ENCODE measurements around the gene FUT2.
"Not testable (repeated sequence)": the region's sequence is repeated elsewhere in the genome, so short reads cannot be mapped to it uniquely, and the experiment has no call there.

Gene FUT2

GRCh38 chr19:48671446-48671995, 24.2 kb upstream of the FUT2 start:
- no peak for DNase-seq

DNA sequence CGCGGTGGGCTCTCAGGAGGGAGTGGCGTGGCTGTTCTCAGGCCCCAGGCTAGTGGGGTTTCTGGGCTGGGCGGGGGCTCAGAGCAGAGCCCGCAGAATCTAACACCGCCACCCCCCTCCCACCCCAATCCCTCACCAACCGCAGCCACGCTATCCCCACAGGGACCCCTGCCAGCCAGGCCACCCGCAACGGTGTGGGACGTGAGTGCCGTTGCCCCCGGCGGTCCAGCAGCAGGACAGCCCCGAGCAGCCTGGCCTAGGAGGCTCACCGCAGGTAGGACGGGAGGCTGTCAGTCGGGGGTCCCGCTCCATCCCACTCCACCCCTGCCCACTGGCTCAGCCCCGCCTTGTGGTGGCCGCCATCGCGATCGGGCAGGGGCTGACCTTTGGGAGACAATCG, 22.8 kb upstream of the FUT2 start, which contains the start of gene NTN5:
NTN5 (minus strand) TSS at position 24 of the 400 bp plus-strand sequence. CDS start 2,031 bp downstream, outside the sequence.
- DNase-seq, result no peak

DNA sequence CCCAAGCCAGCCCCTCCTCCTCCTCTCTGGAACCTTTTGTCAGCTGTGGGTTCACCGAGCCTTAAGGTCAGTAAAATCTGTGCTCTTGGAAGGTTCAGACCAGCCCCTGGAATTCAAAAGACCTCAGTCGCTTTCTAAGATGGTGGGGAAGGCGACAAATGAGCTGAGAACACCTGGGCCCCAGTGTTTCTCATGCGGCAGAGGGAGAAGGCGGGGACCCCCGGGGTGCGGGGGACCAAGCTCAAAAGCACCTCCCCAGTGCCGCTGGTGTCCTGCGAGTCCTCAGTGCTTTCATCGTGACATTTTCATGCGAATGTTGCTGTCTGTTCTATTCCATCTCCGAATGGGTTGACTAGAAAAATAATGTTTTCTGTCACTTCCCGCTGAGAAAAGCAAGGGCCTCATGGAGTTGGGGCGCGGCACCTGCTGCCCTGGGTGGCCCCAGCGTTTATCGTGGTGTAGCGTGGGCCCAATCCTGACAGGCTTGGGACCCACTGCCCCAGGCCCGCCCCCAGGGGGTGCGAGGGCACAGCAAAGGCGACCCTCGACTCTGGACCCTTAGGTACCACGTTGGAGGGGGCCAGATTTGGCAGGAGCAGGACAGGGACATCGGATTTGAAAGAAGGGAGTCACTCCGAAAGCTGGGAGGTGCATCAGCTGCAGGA, 22.2 kb upstream of the FUT2 start:
- no peak for DNase-seq

DNA sequence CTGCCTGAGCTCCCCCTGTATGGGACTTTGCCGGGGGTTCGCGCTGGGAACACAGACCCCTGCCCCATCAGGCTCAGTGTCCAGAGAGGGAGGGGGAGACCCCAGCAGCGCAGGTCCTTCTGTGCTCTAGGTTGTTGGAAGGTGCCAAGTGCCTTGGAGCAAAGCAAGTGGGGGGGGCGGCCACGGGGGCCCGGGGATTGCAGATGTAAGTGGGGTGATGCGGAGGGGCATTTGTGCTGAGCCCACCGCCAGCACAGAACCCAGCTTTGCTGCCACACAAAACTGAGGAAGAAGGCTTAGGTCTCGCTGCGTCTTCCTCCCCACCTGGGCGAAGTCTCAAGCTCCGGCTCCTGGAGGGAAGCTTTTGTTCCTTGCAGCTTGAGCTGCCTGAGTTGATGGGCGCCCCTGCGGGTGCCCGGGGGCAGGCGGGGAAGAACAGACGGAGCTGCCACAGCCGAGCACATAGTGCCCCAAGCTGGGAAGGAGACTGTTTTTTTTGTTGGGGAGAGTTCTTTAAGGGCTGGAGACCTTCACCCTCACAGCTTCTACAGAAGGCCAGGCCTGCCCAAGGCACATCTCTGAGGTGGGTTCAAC, 21.5 kb upstream of the FUT2 start:
- DNase-seq, result no peak

GRCh38 chr19:48674921-48675824, 20.6 kb upstream of the FUT2 start:
- peak; percentile 86 for DNase-seq

GRCh38 chr19:48676487-48676886, 19.3 kb upstream of the FUT2 start:
- DNase-seq, result no peak

DNA sequence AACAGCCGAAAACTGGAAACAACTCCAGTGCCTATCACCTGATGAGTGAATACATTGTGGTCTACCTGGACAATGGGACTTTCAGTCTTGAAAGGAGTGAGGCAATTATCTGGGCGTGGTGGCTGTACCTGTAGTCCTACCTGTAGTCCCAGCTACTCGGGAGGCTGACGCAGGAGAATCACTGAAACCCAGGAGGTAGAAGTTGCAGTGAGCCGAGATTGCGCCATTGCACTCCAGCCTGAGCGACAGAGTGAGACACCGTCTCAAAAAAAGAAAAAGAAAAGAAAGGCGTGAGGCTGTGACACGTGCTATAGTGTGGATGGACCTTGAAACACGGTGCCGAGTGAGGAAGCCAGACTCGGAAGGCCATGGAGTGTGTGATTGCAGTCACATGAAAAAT, 18.9 kb upstream of the FUT2 start:
- DNase-seq, result no peak

GRCh38 chr19:48678201-48678600, 17.6 kb upstream of the FUT2 start:
- DNase-seq, result no peak

DNA sequence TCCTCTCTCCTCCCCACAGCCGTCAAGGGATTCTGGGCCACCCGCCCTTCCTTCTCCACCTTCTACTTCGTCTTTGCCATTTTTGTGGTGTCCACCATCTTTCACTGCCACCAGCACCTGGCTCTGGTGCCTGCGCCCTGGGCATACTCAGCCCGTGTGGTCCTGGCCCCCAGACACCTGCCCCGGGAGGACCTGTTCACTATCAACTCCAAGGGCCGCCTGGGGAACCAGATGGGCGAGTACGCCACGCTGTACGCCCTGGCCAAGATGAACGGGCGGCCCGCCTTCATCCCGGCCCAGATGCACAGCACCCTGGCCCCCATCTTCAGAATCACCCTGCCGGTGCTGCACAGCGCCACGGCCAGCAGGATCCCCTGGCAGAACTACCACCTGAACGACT, 15.8 kb upstream of the FUT2 start:
- DNase-seq, result not testable (repeated sequence)

GRCh38 chr19:48680436-48681126, 15.2 kb upstream of the FUT2 start:
- DNase-seq, result no peak

DNA sequence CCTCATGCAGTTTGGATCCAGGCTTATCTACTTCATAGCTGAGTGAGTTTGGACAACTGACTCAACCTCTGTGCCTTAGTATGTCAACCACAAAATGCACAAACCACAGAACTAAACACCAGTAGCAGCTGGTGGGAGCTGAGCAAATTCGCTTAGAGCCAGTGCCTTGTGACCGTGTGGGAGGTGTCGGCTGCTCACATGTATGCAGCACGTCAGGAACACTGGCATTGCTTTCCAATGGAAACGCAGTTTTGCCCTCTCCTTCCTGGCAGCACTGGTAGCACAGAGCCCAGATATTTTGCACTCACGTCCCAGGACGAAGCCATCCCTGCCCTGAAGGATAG, 14.7 kb upstream of the FUT2 start:
- DNase-seq, result no peak

DNA sequence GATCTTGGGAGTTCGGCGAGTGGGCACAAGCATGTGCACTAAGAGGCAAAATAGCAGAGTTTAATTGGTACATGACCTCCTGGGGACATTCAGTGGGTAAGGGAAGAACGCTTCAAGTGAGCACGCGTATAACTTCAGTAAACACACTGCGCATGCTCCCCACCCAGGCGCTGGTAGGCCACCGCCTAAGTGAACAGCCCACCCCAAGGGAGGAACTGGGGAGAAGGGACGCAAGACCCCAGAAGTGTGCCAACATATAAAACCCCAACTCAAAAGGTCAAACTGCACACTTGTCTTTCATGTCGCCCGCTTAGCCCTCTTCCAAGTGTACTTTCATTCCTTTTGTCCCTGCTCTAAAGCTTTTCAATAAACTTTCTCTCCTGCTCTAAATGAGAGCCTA, 12.4 kb upstream of the FUT2 start:
- peak; percentile 28 for DNase-seq

GRCh38 chr19:48685583-48685982, 10.2 kb upstream of the FUT2 start:
- DNase-seq, result no peak

DNA sequence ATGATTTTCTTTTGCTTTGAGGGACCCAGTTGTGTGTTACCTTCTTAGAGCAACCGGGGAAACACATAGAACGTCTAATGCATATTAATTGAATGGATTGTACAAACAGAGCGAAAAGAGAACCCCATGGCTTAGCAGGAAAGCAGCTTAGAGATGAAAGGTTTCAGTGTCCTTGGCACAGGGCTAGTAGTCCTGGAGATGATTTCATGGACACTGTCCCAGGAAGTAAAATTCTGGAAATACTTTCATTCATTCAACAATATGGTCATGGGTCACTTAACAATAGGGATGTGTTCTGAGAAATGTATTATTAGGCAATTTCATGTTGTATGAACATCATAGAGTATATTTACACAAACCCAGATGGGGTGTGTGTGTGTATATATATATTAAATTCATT, 9.7 kb upstream of the FUT2 start:
- DNase-seq, result no peak

GRCh38 chr19:48686637-48687036, 9.1 kb upstream of the FUT2 start:
- DNase-seq, result not testable (repeated sequence)

GRCh38 chr19:48687776-48688175, 8.0 kb upstream of the FUT2 start:
- DNase-seq, result no peak

DNA sequence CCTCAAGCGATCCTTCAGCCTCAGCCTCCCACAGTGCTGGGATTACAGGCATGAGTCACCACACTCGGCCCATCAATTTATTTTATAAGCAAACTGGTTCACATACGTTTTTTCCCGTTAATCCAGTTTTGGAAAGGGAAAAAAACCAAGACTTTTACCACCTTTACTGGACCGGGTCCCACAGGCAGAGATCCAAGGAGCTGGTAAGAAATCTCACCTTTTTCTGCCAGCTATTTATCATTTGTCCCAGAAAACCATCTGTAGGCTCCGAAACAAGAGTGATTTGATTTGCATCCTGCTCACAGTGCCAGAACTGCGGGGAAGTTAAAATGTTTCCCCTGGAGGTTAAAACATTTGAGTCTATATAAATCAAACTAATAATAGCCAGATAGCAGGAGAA, 6.3 kb upstream of the FUT2 start:
- DNase-seq, result no peak

- DNase-seq, result not testable (repeated sequence)
These were observed 2.1 kb upstream of the FUT2 start for GRCh38 chr19:48693629-48694028.

GRCh38 chr19:48696353-48697010, 711 bp downstream of the FUT2 start:
- peak; percentile 9 for DNase-seq

DNA sequence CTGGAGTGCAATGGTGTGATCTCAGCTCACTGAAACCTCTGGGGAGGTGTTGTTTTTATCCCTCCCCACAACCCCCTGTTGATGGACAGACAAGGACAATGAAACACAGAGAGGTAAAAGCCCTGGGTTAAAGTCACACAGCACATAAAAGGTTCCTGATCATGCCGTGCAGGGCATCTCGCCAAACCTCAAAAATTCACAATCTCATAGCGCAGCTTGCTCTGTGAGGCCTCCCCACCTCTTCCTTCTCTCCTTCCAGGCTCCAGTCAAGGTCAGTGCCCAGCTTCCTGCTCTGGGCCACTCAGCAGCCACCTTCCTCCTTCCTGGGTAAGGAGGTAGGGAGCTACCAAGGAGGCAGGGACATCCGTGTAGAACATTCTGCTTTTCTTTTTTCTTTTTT, 2.3 kb downstream of the FUT2 start:
- DNase-seq, result no peak

DNA sequence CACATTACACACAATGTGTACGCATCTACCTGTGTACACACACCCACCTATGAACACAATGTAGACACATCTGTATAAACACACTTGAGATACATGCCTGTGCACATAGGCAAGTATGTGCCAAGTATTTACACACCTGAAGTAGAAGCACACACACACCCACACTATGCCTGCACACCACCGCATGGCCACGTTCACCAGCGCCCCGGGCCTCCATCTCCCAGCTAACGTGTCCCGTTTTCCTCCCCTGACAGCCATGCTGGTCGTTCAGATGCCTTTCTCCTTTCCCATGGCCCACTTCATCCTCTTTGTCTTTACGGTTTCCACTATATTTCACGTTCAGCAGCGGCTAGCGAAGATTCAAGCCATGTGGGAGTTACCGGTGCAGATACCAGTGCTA, 6.9 kb downstream of the FUT2 start:
- DNase-seq, result no peak

- DNase-seq, result no peak
These were observed 7.5 kb downstream of the FUT2 start for GRCh38 chr19:48703316-48703715.
